H9 (cell line): ENCODE data around the gene FUT6. TPM values are rescaled to one million over a fixed set of nuclear protein-coding genes. Genes with fewer than 3 reads are reported as not detected.

Experiments used
- DNase-seq: peaks from one replicate; pipeline ENCODE4 v3.0.0-alpha.2; 2017
- H2AFZ ChIP-seq: one replicate; pipeline ENCODE4 v1.6.1; 2013; ENCODE audit warnings: mild to moderate bottlenecking, low read length, control low read depth, moderate library complexity
- H2AK5ac ChIP-seq: 2 replicates; pipeline ENCODE4 v1.6.1; 2013; ENCODE audit warnings: low read length, control low read depth, mixed read lengths; ENCODE audit not compliant: insufficient read length
- H2BK120ac ChIP-seq: one replicate; pipeline ENCODE4 v1.6.1; 2013; ENCODE audit warnings: low read depth, mild to moderate bottlenecking, low read length, control low read depth, inconsistent platforms; ENCODE audit not compliant: poor library complexity, severe bottlenecking
- H2BK12ac ChIP-seq: 2 replicates; pipeline ENCODE4 v1.6.1; 2013; ENCODE audit warnings: low read length, control low read depth, mixed read lengths, low read depth; ENCODE audit not compliant: insufficient read length
- H2BK15ac ChIP-seq: 2 replicates; pipeline ENCODE4 v1.6.1; 2013; ENCODE audit warnings: low read depth, low read length, control low read depth
- H2BK20ac ChIP-seq: one replicate; pipeline ENCODE4 v1.6.1; 2013; ENCODE audit warnings: low read depth, mild to moderate bottlenecking, low read length, control low read depth, inconsistent platforms; ENCODE audit not compliant: poor library complexity, severe bottlenecking
- H2BK5ac ChIP-seq: 2 replicates; pipeline ENCODE4 v1.6.1; 2013; ENCODE audit warnings: low read length, control low read depth, mixed read lengths; ENCODE audit not compliant: insufficient read length
- H3K14ac ChIP-seq: 2 replicates; pipeline ENCODE4 v1.6.1; 2013; ENCODE audit warnings: low read length, control low read depth; ENCODE audit not compliant: insufficient read depth
- H3K18ac ChIP-seq: 2 replicates; pipeline ENCODE4 v1.6.1; 2013; ENCODE audit warnings: low read depth, mild to moderate bottlenecking, mixed read lengths, low read length, control low read depth; ENCODE audit not compliant: insufficient read length
- H3K23ac ChIP-seq: 2 replicates; pipeline ENCODE4 v1.6.1; 2013; ENCODE audit warnings: low read length, control low read depth, mixed read lengths, low read depth; ENCODE audit not compliant: insufficient read length
- H3K23me2 ChIP-seq: 2 replicates; pipeline ENCODE4 v1.6.1; 2013; ENCODE audit warnings: low read depth, mild to moderate bottlenecking, mixed read lengths, low read length, control low read depth; ENCODE audit not compliant: insufficient read length, poor library complexity, severe bottlenecking
- H3K27ac ChIP-seq: 2 replicates; pipeline ENCODE4 v1.5.1; 2013; ENCODE audit warnings: low read length, control low read depth, mixed read lengths, low read depth; ENCODE audit not compliant: insufficient read length
- H3K27me3 ChIP-seq: 2 replicates; pipeline ENCODE4 v1.6.1; 2013; ENCODE audit warnings: low read length, control low read depth, inconsistent platforms; ENCODE audit not compliant: insufficient read depth
- H3K4ac ChIP-seq: 2 replicates; pipeline ENCODE4 v1.6.1; 2013; ENCODE audit warnings: low read depth, mild to moderate bottlenecking, control low read depth, inconsistent platforms, low read length, moderate library complexity
- H3K4me1 ChIP-seq: 2 replicates; pipeline ENCODE4 v1.6.1; 2013; ENCODE audit warnings: low read length, control low read depth, inconsistent platforms; ENCODE audit not compliant: insufficient read depth
- H3K4me2 ChIP-seq: 2 replicates; pipeline ENCODE4 v1.6.1; 2013; ENCODE audit warnings: low read length, control low read depth, mixed read lengths; ENCODE audit not compliant: insufficient read length, insufficient read depth
- H3K56ac ChIP-seq: 2 replicates; pipeline ENCODE4 v1.6.1; 2013; ENCODE audit warnings: low read depth, mild to moderate bottlenecking, mixed read lengths, low read length, control low read depth; ENCODE audit not compliant: insufficient read length
- H3K79me1 ChIP-seq: 2 replicates; pipeline ENCODE4 v1.6.1; 2013; ENCODE audit warnings: low read depth, mild to moderate bottlenecking, moderate library complexity, low read length, control low read depth, inconsistent platforms; ENCODE audit not compliant: insufficient read depth, poor library complexity, severe bottlenecking
- H3K79me2 ChIP-seq: 2 replicates; pipeline ENCODE4 v1.6.1; 2013; ENCODE audit warnings: low read length, control low read depth, inconsistent platforms; ENCODE audit not compliant: insufficient read depth
- H3K9ac ChIP-seq: 2 replicates; pipeline ENCODE4 v1.6.1; 2013; ENCODE audit warnings: low read length, control low read depth, mixed read lengths; ENCODE audit not compliant: insufficient read length; ENCODE audit errors: extremely low read depth
- H3K9me3 ChIP-seq: one replicate; pipeline ENCODE4 v1.6.1; 2013; ENCODE audit warnings: low read depth, low read length, inconsistent platforms; ENCODE audit not compliant: control insufficient read depth
- H3T11ph ChIP-seq: one replicate; pipeline ENCODE4 v1.6.1; 2013; ENCODE audit warnings: mild to moderate bottlenecking, low read length, control low read depth, inconsistent platforms
- H4K20me1 ChIP-seq: one replicate; pipeline ENCODE4 v1.6.1; 2013; ENCODE audit not compliant: control insufficient read depth, insufficient read length, insufficient read depth
- H4K5ac ChIP-seq: 2 replicates; pipeline ENCODE4 v1.6.1; 2013; ENCODE audit warnings: low read depth, mild to moderate bottlenecking, mixed read lengths, low read length, control low read depth; ENCODE audit not compliant: insufficient read length
- H4K8ac ChIP-seq: replicated peaks from 2 replicates; pipeline ENCODE4 v1.6.1; 2013; ENCODE audit warnings: low read length, control low read depth, mixed read lengths, low read depth; ENCODE audit not compliant: insufficient read length
- H4K91ac ChIP-seq: 2 replicates; pipeline ENCODE4 v1.6.1; 2013; ENCODE audit warnings: low read depth, mild to moderate bottlenecking, moderate library complexity, mixed read lengths, low read length, control low read depth; ENCODE audit not compliant: insufficient read length
- H3K27ac Mint-ChIP-seq, 3 experiments: 2 replicates in 2 of 3; 3 replicates in 1 of 3; pipeline ENCODE4 v1.8.0; 2020 to 2021; ENCODE audit warnings: mixed read lengths in 3 of 3, mild to moderate bottlenecking in 1 of 3, moderate library complexity in 1 of 3
- H3K27me3 Mint-ChIP-seq: 2 replicates; pipeline ENCODE4 v1.8.0; 2021; ENCODE audit warnings: low read depth, mild to moderate bottlenecking, moderate library complexity, mixed read lengths
- H3K36me3 Mint-ChIP-seq, 3 experiments: 2 replicates in 2 of 3; 3 replicates in 1 of 3; pipeline ENCODE4 v1.8.0; 2020 to 2021; ENCODE audit warnings: low read depth in 3 of 3, mixed read lengths in 3 of 3; ENCODE audit not compliant: insufficient read depth in 1 of 3
- H3K4me1 Mint-ChIP-seq, 2 experiments: 2 replicates each; pipeline ENCODE4 v1.8.0; 2020; ENCODE audit warnings: mixed read lengths in 2 of 2
- H3K4me3 Mint-ChIP-seq, 2 experiments: 2 replicates in 1 of 2; 3 replicates in 1 of 2; pipeline ENCODE4 v1.8.0; 2020 to 2021; ENCODE audit warnings: mild to moderate bottlenecking in 2 of 2, mixed read lengths in 2 of 2, moderate library complexity in 1 of 2
- H3K9me3 Mint-ChIP-seq, 2 experiments: 2 replicates in 1 of 2; 3 replicates in 1 of 2; pipeline ENCODE4 v1.8.0; 2020; ENCODE audit warnings: mild to moderate bottlenecking in 2 of 2, mixed read lengths in 2 of 2, moderate library complexity in 1 of 2
- WGBS: extraction: QIAGEN DNeasy Blood & Tissue Kit; methylation state at CpG from one replicate; pipeline ENCODE4 v1.1.7; 2013; ENCODE audit warnings: missing lambda C conversion rate, low lambda C conversion rate, mixed read lengths; ENCODE audit not compliant: insufficient read length; ENCODE audit errors: extremely low coverage; 5-methylcytosine and 5-hydroxymethylcytosine counted together
- total RNA-seq: library from RNA; stranded (reverse); gene quantifications from 2 replicates; pipeline ENCODE4 v1.2.1, GENCODE V29; 2021
- TF ChIP-seq, protein P1 (sequence below): fragments of 200-600 bp; sonication (generic); conservative IDR thresholded peaks from 3 replicates; pipeline ENCODE4 v1.8.0; 2021; ENCODE audit warnings: antibody characterized with exemption, mild to moderate bottlenecking

Gene FUT6
- total RNA-seq, 1 experiment from 2014 or later: 0.13 TPM

DNA sequence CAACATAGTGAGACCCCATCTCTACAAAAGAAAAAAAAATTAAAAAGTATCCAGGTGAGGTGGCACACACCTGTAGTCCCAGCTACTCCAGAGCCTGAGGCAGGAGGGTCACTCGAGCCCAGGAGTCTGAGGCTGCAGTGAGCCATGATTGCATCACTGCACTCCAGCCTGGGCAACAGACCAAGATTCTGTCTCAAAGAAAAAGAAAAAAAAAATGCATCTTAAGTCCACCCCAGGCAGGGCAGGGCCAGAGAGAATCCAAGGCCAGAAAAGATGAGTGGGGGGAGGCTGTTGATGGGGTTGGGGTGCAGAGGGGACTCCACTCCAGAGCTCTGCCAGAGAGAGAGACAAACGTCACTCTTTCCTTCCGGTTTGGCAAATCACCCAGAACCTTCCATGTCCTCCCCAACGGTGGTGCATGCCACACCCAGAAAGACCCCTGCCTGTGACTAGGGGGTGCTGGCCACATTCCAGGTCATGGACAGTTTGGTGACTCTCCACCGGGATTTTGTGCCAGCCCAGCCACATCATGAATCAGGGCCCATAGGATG is 11.3 kb upstream of the FUT6 start:
- Histone ChIP-seq H4K5ac (no peak overlapping the region), H3K23me2 (no peaks in the 10 kb centered on the region), H2AFZ (no peak overlapping the region), H4K8ac (no peak overlapping the region), H3K9me3 (no peaks in the 10 kb centered on the region), H3K4me1 (no peaks in the 10 kb centered on the region), H3K56ac (no peak overlapping the region), H2BK5ac (no peak overlapping the region), H2BK15ac (no peak overlapping the region), H3K27ac (no peak overlapping the region), H4K91ac (no peak overlapping the region), H3K79me1 (no peaks in the 10 kb centered on the region), H2BK12ac (no peak overlapping the region), H3K4me2 (no peak overlapping the region), H2AK5ac (no peak overlapping the region), H3K18ac (no peak overlapping the region), H3K27me3 (no peaks in the 10 kb centered on the region), H3K4ac (no peak overlapping the region), H3K9ac (no peak overlapping the region), H2BK20ac (no peak overlapping the region), H3T11ph (no peak overlapping the region), H2BK120ac (no peak overlapping the region), H3K23ac (no peak overlapping the region), H3K14ac (no peak overlapping the region), H3K79me2 (no peaks in the 10 kb centered on the region), H4K20me1 (no peaks in the 10 kb centered on the region)
- no peak for DNase-seq
- Mint-ChIP-seq H3K9me3 (peaks cover 0 to 4% of the 10 kb centered on the region in 2 experiments; a peak in 2 of 5 replicates), H3K36me3 (no peaks in the 10 kb centered on the region), H3K27ac (no peak overlapping the region), H3K27me3 (peaks cover 21% of the 10 kb centered on the region), H3K4me3 (no peak overlapping the region), H3K4me1 (peaks cover 4 to 7% of the 10 kb centered on the region in 2 experiments; a peak in 3 of 4 replicates)
- TF ChIP-seq, protein P1, sequence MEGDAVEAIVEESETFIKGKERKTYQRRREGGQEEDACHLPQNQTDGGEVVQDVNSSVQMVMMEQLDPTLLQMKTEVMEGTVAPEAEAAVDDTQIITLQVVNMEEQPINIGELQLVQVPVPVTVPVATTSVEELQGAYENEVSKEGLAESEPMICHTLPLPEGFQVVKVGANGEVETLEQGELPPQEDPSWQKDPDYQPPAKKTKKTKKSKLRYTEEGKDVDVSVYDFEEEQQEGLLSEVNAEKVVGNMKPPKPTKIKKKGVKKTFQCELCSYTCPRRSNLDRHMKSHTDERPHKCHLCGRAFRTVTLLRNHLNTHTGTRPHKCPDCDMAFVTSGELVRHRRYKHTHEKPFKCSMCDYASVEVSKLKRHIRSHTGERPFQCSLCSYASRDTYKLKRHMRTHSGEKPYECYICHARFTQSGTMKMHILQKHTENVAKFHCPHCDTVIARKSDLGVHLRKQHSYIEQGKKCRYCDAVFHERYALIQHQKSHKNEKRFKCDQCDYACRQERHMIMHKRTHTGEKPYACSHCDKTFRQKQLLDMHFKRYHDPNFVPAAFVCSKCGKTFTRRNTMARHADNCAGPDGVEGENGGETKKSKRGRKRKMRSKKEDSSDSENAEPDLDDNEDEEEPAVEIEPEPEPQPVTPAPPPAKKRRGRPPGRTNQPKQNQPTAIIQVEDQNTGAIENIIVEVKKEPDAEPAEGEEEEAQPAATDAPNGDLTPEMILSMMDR: no peak
- WGBS: no CpG with 5 or more reads among the region's 5 CpGs
